Measurements from ENCODE around the gene ANTXR2.

ANTXR2 gene

DNA sequence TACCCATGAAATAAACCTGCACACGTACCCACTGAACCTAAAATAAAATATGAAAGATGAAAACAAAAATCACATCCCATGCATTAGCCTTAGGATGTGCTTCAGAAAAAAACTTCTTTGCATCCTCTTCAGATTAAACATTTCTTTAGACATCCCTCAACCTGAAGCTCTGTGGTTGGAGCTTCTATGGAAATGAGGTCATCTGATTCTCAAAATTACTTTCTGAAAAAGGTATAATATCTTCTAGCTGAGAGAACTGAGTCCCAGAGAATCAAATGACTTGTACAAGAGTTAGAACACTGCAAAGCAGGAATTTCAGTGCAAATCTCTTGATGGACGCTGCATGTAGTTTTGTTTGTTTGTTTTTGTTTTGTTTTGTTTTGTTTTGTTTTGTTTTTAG is 19.1 kb upstream of the ANTXR2 start:
- no peak for DNase-seq (ENCODE audit: low read depth in 2 of 3, low spot score in 2 of 3)

DNA sequence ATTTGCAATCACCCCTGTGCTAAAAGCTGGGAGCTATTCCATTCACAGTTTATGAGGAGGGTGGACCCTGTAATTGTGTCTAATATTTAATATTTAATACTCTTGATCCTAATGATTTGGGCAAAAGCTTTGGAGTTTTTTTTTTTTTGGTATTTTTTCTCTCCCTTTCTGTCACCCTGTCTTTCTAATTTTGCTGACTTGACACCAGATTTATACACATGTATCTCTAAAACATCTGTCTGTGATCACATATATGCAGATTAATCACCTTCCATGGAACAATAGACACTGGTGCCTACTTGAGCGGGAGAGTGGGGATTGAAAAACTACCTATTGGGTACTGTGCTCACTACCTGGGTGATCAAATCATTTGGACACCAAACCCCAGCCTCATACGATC is 18.7 kb upstream of the ANTXR2 start:
- DNase-seq (ENCODE audit: low read depth in 2 of 3, low spot score in 2 of 3) = no peak

DNA sequence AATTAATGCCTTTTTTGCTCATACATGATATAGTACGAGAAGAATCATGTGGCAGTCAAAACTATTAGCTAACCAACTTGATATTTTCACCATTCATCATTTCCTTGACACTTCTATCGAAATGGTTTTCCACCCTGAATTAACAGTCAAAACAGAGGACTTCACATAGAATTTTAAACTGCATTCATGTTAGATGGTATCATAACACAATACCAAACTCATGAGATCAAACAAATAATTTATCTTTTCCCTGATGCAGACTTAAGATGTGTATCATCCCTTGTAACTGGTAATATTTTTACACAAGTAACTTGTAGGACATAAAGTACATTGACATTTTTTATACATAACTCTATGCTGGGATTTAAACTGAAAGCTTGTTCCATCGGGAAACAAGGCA is 18.2 kb upstream of the ANTXR2 start:
- DNase-seq (ENCODE audit: low read depth in 2 of 3, low spot score in 2 of 3) = no peak

DNA sequence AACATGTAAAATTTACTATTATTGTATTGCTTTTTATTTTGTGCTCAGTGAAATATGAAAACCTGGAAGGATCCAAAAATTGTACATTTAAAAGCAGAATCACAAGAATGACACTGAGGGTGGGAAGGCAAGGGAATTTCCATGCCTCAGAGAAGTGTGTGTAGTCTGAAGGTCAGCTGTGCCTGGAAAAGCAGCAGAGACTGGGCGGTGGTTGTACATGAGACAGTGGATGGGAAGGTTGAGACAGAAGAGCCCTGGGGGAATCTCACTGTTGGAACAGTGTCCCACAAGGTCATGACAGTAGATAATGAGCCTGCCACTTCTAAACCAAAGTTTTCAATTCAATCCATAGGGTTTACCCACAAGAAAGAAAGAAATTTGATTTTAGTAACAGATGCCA is 17.1 kb upstream of the ANTXR2 start:
- DNase-seq (ENCODE audit: low read depth in 2 of 3, low spot score in 2 of 3) = no peak

DNA sequence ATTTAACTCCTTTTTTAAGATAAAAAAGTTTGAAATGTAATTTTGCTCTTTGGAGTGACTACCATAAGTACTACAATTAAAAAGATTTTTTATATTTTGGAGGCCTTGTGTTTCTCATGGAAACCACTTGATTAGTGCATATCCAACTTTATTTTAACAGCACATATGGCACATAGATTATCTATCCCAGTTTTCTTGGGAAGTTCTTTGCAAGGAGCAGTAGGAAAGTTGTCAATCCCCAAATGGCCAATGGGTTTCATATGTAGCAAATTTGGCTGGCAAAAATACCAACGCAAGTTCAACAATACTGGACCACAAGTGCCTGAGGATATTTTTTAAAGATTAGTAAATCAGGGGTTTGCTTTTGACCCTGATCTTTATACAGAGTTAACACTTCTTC is 15.4 kb upstream of the ANTXR2 start:
- DNase-seq (ENCODE audit: low read depth in 2 of 3, low spot score in 2 of 3) = no peak

DNA sequence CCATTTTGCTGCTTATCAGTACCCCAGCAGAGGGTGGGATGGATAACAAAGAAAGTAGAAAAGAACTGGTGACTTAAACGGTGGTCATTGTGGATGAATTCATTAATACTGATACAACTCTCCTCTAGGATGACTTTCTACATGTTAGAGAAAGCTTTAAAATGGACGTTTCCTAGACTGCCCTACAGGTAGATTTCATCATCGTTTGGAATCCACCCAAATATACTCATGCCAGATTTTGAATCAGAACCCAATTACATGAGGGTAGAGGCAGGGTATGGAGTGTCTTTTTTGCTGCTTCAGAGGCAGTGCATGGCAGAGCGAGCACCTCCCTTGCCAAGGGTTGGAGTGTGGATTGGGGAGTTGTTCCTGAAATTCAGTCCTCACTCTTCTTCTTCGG is 13.3 kb upstream of the ANTXR2 start:
- no peak for DNase-seq (ENCODE audit: low read depth in 2 of 3, low spot score in 2 of 3)

DNA sequence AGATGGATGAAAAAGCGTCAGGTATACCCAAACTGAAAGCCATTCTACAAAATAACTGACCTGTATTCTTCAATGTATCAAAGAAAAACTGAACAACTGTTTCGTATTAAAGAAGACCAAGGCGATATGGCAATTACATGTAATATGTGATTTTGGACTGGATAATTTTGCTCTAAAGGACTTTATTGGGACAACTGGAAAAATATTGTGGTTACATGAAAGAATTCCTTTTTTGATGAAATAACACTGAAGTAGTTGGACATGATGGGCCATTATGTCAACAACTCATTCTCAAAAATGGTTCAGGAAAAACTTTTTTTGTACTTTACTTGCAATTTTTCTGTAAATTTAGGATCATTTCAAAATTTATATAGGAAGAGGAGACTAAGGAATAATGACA is 12.1 kb upstream of the ANTXR2 start:
- no peak for DNase-seq (ENCODE audit: low read depth in 2 of 3, low spot score in 2 of 3)

DNA sequence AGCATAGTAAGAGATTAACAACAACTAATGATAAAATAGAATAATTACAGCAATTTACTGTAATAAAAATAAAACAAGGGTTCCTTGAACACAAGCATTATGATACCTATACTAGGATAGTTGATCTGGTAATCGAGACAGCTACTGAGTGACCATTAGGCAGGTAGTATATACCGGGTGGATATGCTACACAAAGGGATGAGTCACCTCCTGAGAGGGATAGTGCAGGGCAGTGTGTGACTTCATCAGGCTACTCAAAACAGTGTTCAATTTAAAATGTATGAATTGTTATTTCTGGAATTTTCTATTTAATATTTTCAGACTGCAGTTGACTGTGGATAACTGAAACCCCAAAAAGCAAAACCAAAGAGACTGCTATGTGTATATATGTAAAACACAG is 9.7 kb upstream of the ANTXR2 start:
- DNase-seq (ENCODE audit: low read depth in 2 of 3, low spot score in 2 of 3) = no peak

DNA sequence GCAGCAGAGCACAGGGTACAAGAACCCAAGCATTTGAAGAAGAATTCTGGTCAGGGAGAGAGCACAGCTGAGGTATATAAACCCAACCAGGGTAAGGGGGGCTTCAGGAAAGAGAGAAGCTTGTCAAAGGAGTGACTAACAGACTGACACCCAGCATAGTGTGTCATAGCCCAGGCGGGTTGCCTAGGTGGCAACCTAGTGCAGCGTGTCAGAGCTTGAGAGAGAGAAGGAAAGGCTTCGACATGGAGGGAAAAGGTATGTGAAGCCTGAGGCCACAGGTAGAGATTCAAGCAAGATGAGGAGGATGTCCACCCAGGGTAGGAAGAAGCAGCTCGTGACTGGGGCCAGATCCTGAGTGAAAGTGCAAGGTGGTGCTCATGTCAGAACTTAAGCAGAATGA is 8.5 kb upstream of the ANTXR2 start:
- DNase-seq (ENCODE audit: low read depth in 2 of 3, low spot score in 2 of 3) = no peak

DNA sequence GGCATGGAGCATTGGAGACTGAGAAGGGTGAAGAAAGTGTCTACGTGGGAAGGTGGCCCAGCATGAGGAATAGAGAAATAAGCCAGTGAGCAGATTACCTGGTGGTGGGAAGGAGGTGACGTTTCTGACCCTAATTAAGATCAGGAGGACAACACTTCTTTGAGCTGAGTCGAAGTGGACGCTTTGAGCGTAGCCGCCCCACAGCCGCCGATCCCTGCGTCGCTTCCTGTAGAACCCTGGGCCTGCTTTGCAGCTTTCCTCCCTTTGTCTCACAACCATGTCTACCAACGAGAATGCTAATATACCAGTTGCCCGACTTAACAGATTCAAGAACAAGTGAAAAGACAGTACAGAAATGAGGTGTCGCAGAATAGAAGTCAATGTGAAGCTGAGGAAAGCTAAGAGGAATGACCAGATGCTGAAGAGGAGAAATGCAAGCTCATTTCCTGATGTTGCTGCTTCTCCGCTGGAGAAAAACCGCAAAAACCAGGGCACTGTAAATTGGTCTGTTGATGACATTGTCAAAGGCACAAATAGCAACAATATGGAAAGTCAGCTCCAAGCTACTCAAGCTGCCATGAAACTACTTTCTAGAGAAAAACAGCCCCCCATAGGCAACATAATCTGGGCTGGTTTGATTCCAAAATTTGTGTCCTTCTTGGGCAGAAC is 6.4 kb upstream of the ANTXR2 start:
- no peak for DNase-seq (ENCODE audit: low read depth in 2 of 3, low spot score in 2 of 3)

DNA sequence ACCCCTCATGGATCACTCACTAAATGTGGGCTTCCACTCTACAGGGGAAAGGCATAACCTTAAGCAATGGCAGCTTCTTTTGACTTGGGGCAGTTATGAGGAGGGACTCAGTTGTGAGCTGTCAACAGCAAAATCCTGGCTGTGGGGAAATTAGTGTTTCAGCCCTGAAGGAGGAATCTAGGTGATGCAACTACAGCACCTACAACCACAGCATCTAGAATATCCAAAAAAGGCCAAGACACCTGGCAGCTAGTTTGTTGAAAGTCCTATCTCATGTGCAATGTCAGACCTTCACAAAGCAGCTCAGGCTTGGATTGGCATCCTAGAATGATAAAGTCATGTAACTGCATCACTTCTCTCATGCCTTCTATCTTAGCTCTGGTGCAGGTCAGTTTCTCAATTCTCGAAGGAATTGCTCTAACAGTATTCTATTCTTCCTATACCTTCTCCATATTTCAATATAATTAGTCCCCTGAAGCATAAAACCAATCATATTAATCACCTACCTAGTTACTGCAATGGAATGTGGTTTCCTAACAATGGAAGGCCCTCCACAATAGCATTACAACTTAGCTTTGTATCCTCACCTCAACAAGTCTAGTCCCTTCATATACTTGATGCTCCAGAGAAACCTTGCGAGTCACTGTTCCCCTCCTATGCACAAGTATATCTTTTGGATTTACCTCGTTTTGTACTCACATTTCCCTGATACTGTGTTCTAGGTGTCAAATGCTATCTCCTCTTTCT is 5.5 kb upstream of the ANTXR2 start:
- no peak for DNase-seq (ENCODE audit: low read depth in 2 of 3, low spot score in 2 of 3)

DNA sequence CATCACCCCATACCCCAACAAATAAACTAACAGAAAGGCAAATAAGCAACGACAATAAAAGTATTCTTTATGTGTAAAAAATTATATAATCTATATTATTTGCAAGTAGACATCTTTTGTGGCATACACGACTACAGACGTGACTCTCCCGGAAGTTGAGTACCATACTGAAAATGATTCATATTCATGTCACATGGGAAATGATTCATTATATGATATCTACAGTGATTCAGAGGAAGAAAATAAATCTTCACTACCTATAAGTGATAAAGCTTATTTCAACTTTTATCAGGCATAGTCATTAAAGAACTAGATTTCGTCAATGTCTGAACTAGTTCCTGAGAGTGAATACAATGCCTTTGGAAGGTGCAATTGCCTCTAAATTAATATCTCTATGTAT is 4.6 kb upstream of the ANTXR2 start:
- DNase-seq (ENCODE audit: low read depth in 2 of 3, low spot score in 2 of 3) = no peak

DNA sequence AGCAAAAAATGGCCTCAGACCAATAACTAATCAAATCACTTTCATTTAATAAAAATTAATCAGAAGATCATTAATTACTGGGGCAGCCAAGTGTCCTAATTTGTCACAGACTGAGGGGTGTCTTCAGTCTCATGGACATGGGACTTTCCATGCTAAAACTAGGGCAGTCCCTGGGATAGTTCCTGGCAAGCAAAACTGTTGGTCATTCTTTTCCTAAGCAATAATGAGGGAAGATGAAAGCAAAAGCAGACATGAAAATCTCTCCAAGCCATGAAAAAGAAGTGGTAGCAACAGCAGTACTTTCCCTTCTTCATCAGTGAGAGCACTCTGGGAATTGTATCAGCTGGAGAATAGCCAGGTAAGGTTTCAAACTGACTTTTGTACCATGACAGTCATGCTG is 3.7 kb upstream of the ANTXR2 start:
- no peak for DNase-seq (ENCODE audit: low read depth in 2 of 3, low spot score in 2 of 3)

DNA sequence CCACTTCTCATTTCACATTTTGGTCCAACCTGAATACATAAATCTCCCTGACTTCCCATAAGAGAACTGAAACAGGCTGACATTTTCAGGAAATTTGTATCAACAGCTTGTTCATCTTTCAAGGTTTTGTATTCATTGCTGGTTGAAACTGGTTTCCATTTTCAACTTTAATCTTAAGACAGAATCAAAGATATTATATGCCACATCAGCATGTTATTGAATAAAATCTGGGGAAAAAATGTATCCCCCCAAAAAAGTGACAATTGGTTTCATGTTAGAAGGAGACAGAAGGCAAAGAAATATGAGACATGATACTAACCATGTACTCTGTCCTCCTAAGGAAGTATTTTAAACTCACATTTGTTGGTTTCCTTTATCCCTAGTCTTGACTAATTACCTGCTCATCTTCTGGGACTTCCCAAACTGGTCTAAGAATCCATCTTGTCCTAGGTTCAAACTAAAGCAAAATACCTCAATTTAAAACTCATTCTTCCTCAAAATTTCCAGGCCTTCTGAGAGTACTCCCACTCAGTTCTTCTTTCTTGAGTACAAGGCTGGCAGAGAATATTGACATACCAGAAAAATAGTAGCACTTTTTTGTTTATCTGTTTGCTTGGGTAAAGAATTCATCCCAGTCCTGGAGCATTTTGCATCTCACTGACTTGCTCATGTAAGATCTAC is 3.1 kb upstream of the ANTXR2 start:
- no peak for DNase-seq (ENCODE audit: low read depth in 2 of 3, low spot score in 2 of 3)

DNA sequence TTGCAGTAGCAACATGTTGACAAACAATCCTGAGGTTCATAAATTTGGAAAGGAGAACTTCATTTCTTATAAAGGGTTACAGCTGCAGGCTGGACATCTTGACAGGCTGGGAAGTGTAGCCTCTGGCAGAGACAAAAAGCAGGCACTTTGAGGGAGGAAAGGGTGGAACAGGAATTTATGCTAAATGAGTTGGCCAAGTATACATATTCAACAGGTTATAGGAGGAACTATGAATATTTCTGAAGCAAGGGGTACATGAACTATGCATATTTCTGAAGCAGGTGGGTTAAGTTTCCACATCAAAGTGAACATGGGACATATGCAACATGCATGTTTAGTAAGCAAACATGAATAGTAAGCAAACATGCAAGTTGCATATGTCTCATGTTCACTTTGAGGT is 1.6 kb upstream of the ANTXR2 start:
- no peak for DNase-seq (ENCODE audit: low read depth in 2 of 3, low spot score in 2 of 3)

DNA sequence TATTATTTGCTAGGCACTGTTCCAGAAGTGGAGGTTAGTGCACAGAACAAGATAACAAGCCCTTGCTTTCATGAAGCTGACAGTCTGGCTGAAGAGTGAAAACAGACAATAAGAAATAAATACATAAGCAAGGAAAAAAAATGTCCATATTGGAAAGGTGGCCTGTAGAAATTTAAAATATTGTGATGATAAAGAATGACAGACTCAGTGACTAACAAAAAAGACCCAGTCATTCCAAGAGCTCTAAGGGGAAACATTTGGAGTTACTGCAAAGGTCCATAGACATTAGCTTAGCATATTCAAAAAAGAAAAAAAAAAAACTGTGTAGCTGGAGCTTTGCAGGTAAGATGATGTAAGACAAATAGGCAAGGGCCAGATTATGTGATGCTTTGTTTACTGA is 1.0 kb upstream of the ANTXR2 start:
- no peak for DNase-seq (ENCODE audit: low read depth in 2 of 3, low spot score in 2 of 3)

DNA sequence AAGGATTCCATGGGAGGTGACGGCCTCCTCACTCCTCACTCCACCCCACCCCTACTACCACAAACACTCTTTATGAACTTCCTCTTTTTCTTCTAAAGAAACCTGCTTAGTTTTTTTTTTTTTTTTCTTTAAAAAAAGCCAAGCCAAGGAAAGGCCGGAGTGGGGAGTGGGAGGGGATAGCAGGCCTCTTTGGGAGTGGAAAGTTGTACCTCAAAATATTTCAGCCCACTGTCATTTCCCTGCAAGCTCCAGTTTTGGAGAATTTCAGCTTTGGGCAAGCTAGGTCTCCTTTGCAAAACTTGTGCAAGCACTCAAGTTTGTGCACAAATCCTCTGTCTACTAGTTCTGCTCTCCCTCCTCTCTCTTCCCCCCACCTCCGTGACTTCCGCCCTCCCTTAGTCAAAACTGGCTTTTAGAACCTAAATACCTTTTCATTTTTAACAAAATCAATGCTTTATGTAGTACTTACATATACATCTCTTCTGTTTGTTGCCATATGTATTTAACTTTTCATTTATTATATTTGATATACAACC is 512 bp upstream of the ANTXR2 start:
- no peak for DNase-seq (ENCODE audit: low read depth in 2 of 3, low spot score in 2 of 3)

DNA sequence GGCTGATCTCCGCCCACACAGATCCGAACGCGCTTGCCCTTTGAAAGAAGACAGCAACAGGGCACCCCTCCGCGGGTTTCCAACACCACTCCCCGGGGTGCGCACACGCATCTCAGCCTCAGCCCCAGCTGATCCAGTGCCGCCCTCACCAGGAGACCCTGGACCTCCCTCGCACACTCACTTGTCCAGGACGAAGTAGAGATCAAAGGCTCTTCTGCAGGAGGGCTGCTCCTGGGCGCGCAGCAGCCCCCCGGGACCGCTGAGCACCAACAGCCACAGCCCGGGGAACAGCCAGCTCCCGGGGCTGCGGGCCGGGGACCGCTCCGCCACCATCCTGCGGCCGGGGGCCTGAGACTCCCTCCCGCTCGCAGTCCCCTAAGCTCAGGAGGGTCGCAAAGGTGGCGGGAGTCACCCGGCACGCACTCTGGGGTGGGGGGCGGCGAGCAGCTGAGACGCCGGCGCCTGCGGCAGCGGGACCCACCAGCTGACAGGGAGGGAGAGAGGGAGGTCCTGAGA is 743 bp downstream of the ANTXR2 start:
- DNase-seq (ENCODE audit: low read depth in 2 of 3, low spot score in 2 of 3) = peak in 1 of 3 experiments; percentile 28

DNA sequence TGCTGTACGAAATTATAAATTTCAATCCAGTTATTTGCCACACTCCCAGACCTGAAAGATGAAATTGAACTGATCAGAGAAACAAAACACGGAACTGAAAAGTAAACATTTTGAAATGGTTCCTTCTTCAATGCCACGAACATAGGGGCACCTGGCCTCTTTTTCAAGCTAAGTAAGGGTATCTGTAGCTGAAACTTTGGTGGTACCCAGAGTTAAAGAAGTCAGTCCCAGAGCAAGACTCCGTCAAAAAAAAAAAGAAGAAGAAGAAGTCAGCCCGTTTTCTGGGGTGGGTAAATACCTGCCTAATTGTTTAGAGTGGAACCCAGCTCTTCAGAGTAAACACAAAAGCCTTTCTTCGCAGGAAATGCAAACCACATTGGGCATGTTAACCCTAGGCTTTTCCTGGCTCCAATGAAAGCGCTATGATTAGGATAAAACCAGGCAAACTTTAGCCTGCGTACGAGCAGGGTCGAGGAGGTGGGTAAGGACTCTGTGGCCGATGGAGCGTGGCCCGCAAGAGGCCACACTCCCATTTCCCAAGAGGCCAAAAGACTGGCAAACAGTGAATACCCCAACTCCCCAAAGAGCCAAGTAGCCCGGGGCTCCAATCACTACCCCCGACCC is 1.3 kb downstream of the ANTXR2 start:
- no peak for DNase-seq (ENCODE audit: low read depth in 2 of 3, low spot score in 2 of 3)

DNA sequence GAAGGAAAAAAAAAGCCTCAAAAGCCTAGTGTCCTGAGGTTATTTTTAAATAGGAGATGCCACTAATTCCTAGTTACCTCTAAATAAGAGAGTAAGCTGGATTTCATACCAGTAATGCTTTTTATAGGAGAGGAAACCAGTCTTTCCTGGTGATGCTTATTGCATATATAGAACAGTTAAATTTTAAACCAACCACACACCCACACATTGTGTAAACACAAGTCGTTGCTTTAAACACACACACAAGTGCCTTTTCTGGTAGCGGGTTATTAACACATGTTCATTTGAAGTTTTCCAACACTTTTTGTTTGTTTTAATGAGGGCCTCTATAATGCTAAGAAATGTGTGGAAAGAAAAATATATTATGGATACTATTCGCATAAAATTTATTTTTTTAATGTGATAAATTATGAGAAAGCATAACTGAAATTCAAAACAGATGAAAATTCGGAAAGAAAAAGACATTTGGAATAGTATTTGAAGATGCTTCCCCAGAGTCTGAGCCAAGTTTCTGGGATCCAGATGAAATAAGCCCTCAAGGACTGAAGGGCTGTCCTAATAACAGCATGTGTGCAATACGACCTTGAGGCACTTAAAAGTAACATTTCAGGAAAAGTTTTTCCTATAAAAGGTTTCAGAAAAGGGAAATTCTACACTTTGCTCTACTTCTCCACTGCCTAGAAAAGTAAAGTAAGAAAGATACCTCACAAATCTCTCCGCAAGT is 2.0 kb downstream of the ANTXR2 start:
- DNase-seq (ENCODE audit: low read depth in 2 of 3, low spot score in 2 of 3) = no peak
